Cardiac muscle cell (in vitro differentiated cells and primary cell): ENCODE data around the gene EFHC1. TPM values are rescaled to one million over a fixed set of nuclear protein-coding genes. Genes with fewer than 3 reads are reported as not detected.
A peak's percentile ranks its signal among the peaks of the same experiment; 100 is the strongest.

Source experiments
- DNase-seq, 2 donors: peaks; one replicate each; pipeline versions ENCODE4 v3.0.0 to v3.0.0-alpha.2; 2010 to 2017; ENCODE audit warnings: low read depth in 1 of 2, low spot score in 1 of 2
- H3K27ac ChIP-seq: fragments of 200-600 bp; sonication (generic); 2 replicates; pipeline ENCODE4 v1.5.1; 2016
- H3K27me3 ChIP-seq: fragments of 200-600 bp; sonication (generic); 2 replicates; pipeline ENCODE4 v1.6.0; 2016; ENCODE audit warnings: control low read depth
- H3K36me3 ChIP-seq: fragments of 200-600 bp; sonication (generic); 2 replicates; pipeline ENCODE4 v1.5.1; 2016; ENCODE audit warnings: control low read depth
- H3K4me1 ChIP-seq: fragments of 200-600 bp; sonication (generic); 2 replicates; pipeline ENCODE4 v1.8.1; 2017; ENCODE audit warnings: low read depth, mild to moderate bottlenecking, mixed run types
- H3K4me3 ChIP-seq: fragments of 200-600 bp; sonication (generic); 2 replicates; pipeline ENCODE4 v1.5.1; 2016; ENCODE audit warnings: mild to moderate bottlenecking
- H3K9me3 ChIP-seq: fragments of 200-600 bp; sonication (generic); 2 replicates; pipeline ENCODE4 v1.5.1; 2017; ENCODE audit warnings: low read depth, mild to moderate bottlenecking, control low read depth
- polyA plus RNA-seq: library from polyadenylated mRNA; unstranded; fragments of >200 nt; fragmentation: Nextera tagmentation; extraction: Ambion mirVana; gene quantifications from 2 replicates; pipeline ENCODE4 v1.2.1, GENCODE V29; 2016
- total RNA-seq: library from RNA; depleted of rRNA; stranded (reverse); fragments of >200 nt; gene quantifications from 2 replicates; pipeline ENCODE4 v1.2.3, GENCODE V29; 2016
- TF ChIP-seq, protein P1 (sequence below): IDR thresholded peaks from 2 replicates; pipeline ENCODE4 v1.5.1; 2012; ENCODE audit warnings: low read depth, mild to moderate bottlenecking, low read length

The EFHC1 gene
- total and polyA plus RNA-seq, 2 experiments from 2014 or later = 21.0 to 22.7 TPM

DNA sequence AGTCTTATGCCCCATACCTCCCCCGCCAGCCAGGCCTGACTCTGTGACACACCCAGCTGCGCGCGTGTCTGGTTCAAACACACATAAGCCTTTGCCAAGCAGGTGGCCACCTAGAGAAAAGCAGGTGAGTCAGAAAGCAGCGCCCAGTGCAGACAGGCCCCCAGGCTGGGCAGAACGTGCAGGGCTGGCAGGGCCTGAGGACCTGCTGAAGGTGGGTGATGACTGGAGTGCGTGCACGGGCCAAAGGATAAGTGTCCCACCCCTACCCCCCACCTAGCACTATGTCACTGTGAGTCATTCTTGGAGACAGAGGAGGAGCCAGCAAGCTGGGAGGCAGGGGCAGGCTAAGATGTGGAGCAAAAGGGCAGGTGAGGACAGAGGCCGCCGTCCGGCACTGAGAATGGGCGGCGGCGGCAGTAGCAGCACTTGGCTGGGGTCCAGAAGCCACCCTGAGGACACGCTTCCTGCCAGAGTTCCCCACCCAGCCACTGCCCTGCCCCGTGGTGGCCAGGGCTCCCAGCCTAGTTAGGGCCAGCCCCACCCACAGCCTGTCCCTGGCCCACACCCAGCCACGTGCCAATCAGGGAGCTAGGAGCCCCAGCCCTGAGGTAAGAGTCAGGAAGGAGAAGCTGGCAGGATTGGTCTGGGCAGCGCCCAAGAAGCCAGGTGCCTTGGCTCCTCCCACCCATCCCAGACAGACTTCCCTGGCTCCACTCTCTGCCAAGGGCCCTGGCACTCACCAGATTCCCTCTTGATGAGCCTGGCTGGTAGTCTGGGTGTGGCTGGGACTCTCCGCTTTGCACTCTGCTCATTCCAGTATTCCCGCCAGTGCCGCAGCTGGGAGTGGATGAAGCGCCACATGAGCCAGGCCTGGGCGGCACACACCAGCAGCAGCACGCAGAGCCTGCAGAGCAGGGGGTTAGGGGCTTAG is 84.0 kb downstream of the EFHC1 start:
- Histone ChIP-seq H3K9me3 (no peaks in the 10 kb centered on the region), H3K27ac (peak overlapping the region; percentile 38), H3K4me1 (peaks cover 8% of the 10 kb centered on the region), H3K27me3 (no peaks in the 10 kb centered on the region), H3K36me3 (no peaks in the 10 kb centered on the region), H3K4me3 (no peak overlapping the region)
- TF ChIP-seq, protein P1, sequence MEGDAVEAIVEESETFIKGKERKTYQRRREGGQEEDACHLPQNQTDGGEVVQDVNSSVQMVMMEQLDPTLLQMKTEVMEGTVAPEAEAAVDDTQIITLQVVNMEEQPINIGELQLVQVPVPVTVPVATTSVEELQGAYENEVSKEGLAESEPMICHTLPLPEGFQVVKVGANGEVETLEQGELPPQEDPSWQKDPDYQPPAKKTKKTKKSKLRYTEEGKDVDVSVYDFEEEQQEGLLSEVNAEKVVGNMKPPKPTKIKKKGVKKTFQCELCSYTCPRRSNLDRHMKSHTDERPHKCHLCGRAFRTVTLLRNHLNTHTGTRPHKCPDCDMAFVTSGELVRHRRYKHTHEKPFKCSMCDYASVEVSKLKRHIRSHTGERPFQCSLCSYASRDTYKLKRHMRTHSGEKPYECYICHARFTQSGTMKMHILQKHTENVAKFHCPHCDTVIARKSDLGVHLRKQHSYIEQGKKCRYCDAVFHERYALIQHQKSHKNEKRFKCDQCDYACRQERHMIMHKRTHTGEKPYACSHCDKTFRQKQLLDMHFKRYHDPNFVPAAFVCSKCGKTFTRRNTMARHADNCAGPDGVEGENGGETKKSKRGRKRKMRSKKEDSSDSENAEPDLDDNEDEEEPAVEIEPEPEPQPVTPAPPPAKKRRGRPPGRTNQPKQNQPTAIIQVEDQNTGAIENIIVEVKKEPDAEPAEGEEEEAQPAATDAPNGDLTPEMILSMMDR = no peak
- peak in 1 of 2 donors; percentile 71 for DNase-seq

DNA sequence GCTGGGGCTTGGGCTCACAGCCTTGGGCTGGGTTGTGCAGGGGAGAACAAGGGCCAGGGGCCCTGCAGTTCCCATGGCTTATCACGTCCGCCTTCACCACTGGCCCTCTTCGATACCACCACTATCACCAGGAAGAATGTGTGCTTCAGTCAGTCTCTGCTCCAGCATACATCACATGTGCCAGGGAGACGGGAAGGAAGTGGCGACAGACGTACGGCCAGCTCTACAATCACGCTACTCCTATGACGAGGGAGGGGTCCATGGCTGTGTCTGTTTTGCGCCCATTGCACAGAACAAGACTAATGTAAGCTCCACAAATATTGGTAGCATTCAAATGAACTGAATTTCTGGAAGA is 84.6 kb downstream of the EFHC1 start:
- H3K4me1 ChIP-seq = peaks cover 4% of the 10 kb centered on the region
- no peak overlapping the region for H3K27ac ChIP-seq
- H3K27me3 ChIP-seq = no peaks in the 10 kb centered on the region
- no peaks in the 10 kb centered on the region for H3K9me3 ChIP-seq
- H3K36me3 ChIP-seq = no peaks in the 10 kb centered on the region
- H3K4me3 ChIP-seq = no peak overlapping the region
- TF ChIP-seq, protein P1 = no peak
- DNase-seq = no peak

- DNase-seq = no peak
- TF ChIP-seq, protein P1 = peak; percentile 8
- H3K4me3 ChIP-seq = no peak overlapping the region
- H3K27ac ChIP-seq = no peak overlapping the region
- no peaks in the 10 kb centered on the region for H3K36me3 ChIP-seq
- H3K4me1 ChIP-seq = no peaks in the 10 kb centered on the region
- H3K9me3 ChIP-seq = no peaks in the 10 kb centered on the region
- H3K27me3 ChIP-seq = no peaks in the 10 kb centered on the region
Measured at GRCh38 chr6:52505726-52506409, 85.7 kb downstream of the EFHC1 start.

- no peak for DNase-seq
- no peak overlapping the region for H3K4me3 ChIP-seq
- H3K27me3 ChIP-seq = no peaks in the 10 kb centered on the region
- H3K27ac ChIP-seq = no peak overlapping the region
- H3K4me1 ChIP-seq = no peaks in the 10 kb centered on the region
- TF ChIP-seq, protein P1 = no peak
- H3K9me3 ChIP-seq = no peaks in the 10 kb centered on the region
- no peaks in the 10 kb centered on the region for H3K36me3 ChIP-seq
Measured at GRCh38 chr6:52506476-52506875, 86.3 kb downstream of the EFHC1 start.

- Histone ChIP-seq H3K36me3 (no peaks in the 10 kb centered on the region), H3K27me3 (no peaks in the 10 kb centered on the region), H3K27ac (no peak overlapping the region), H3K4me3 (no peak overlapping the region), H3K4me1 (no peaks in the 10 kb centered on the region), H3K9me3 (no peaks in the 10 kb centered on the region)
- TF ChIP-seq, protein P1 = no peak
- peak in 1 of 2 donors; percentile 88 for DNase-seq
Measured at GRCh38 chr6:52507557-52508260, 87.6 kb downstream of the EFHC1 start.
